PC-3 (cell line): ENCODE data around the gene SEC14L1.

Experiments used
- CTCF ChIP-seq: fragments of 300-600 bp; sonication (generic); conservative IDR thresholded peaks from 2 replicates; pipeline ENCODE4 v1.5.1; 2017; ENCODE audit warnings: antibody characterized with exemption, low read depth, mild to moderate bottlenecking, low read length
- EZH2 ChIP-seq: fragments of 300-600 bp; sonication (generic); IDR thresholded peaks from one replicate; pipeline ENCODE4 v1.6.1; 2017; ENCODE audit warnings: antibody characterized with exemption, mild to moderate bottlenecking, low read length; ENCODE audit not compliant: unreplicated experiment
- EZH2phosphoT487 ChIP-seq: fragments of 300-600 bp; sonication (generic); IDR thresholded peaks from 2 replicates; pipeline ENCODE4 v1.6.1; 2018; ENCODE audit warnings: mild to moderate bottlenecking, antibody characterized with exemption, low read length, borderline replicate concordance

- TF ChIP-seq CTCF (no peak), EZH2 (no peak), EZH2phosphoT487 (no peak)
Observed at GRCh38 chr17:77148077-77148939, 7.5 kb downstream of the SEC14L1 start.
